ENCODE measurements around the gene OSBP. TPM values are rescaled to one million over a fixed set of nuclear protein-coding genes. Genes with fewer than 3 reads are reported as not detected.

Gene OSBP
- total and polyA plus RNA-seq, 9 of the 15 experiments (the other 6 are each of a cell fraction or from before 2014, with no cell fraction given) = 11.7 to 49.0 (median 28.7) TPM

GRCh38 chr11:59616396-59616982, 915 bp upstream of the OSBP start (continued):
- TF ChIP-seq ZNF77 (CRISPR knock-in tag; IDR thresholded peaks at IDR 0.05) (no peak), KLF16 (IDR thresholded peaks at IDR 0.05) (no peak), POLR2H (tag; IDR thresholded peaks at IDR 0.05; ENCODE audit: low read depth) (peak; percentile 84), TOE1 (IDR thresholded peaks at IDR 0.05; ENCODE audit: borderline replicate concordance) (peak; percentile 49; the same call in 1 of the 2 replicates), TOE1 (CRISPR knock-in tag; IDR thresholded peaks at IDR 0.05; ENCODE audit: borderline replicate concordance, low read depth) (no peak), PHF20 (IDR thresholded peaks at IDR 0.05; ENCODE audit: partially characterized antibody) (no peak), BMI1 (IDR thresholded peaks at IDR 0.05; ENCODE audit: low read length) (no peak), ZNF75A (CRISPR knock-in tag; IDR thresholded peaks at IDR 0.05) (no peak), MXI1 (IDR thresholded peaks at IDR 0.05; ENCODE audit: low read depth, low read length) (no peak), NELFE (IDR thresholded peaks at IDR 0.05; ENCODE audit: insufficient read depth, insufficient read length) (no peak), TAF1 (IDR thresholded peaks at IDR 0.05; ENCODE audit: control insufficient read depth, extremely low read depth, insufficient read depth, low read length, severe bottlenecking) (peak; percentile 53), ZBTB43 (CRISPR knock-in tag; IDR thresholded peaks at IDR 0.05) (no peak), BACH1 (tag; IDR thresholded peaks at IDR 0.05) (no peak), SFPQ (IDR thresholded peaks at IDR 0.05; ENCODE audit: low read depth, low read length) (no peak), ZNF23 (CRISPR knock-in tag; IDR thresholded peaks at IDR 0.05) (no peak), BRD9 (IDR thresholded peaks at IDR 0.05; ENCODE audit: low read depth, partially characterized antibody) (peak; percentile 34), ATF4 (CRISPR knock-in tag; IDR thresholded peaks at IDR 0.05) (peak; percentile 56; the same call in 1 of the 2 replicates), ZNF561 (CRISPR knock-in tag; conservative IDR thresholded peaks at IDR 0.05) (0 out of 2 replicates have a peak, but pooled peaks have one; percentile 7), ZBTB8A (IDR thresholded peaks at IDR 0.05; ENCODE audit: partially characterized antibody) (no peak)
- TF ChIP-seq, protein P1, sequence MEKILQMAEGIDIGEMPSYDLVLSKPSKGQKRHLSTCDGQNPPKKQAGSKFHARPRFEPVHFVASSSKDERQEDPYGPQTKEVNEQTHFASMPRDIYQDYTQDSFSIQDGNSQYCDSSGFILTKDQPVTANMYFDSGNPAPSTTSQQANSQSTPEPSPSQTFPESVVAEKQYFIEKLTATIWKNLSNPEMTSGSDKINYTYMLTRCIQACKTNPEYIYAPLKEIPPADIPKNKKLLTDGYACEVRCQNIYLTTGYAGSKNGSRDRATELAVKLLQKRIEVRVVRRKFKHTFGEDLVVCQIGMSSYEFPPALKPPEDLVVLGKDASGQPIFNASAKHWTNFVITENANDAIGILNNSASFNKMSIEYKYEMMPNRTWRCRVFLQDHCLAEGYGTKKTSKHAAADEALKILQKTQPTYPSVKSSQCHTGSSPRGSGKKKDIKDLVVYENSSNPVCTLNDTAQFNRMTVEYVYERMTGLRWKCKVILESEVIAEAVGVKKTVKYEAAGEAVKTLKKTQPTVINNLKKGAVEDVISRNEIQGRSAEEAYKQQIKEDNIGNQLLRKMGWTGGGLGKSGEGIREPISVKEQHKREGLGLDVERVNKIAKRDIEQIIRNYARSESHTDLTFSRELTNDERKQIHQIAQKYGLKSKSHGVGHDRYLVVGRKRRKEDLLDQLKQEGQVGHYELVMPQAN (IDR thresholded peaks at IDR 0.05; ENCODE audit: borderline replicate concordance) = peak; percentile 66; the same call in 1 of the 2 replicates
- TF ChIP-seq, protein P2, sequence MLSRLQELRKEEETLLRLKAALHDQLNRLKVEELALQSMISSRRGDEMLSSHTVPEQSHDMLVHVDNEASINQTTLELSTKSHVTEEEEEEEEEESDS (CRISPR knock-in tag; IDR thresholded peaks at IDR 0.05) = no peak
- TF ChIP-seq, protein P3, sequence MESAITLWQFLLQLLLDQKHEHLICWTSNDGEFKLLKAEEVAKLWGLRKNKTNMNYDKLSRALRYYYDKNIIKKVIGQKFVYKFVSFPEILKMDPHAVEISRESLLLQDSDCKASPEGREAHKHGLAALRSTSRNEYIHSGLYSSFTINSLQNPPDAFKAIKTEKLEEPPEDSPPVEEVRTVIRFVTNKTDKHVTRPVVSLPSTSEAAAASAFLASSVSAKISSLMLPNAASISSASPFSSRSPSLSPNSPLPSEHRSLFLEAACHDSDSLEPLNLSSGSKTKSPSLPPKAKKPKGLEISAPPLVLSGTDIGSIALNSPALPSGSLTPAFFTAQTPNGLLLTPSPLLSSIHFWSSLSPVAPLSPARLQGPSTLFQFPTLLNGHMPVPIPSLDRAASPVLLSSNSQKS (CRISPR knock-in tag; IDR thresholded peaks at IDR 0.05) = no peak

Data from K562 (cell line).